Measurements from ENCODE around the gene MRM3.
"Not testable (repeated sequence)": the region's sequence is repeated elsewhere in the genome, so short reads cannot be mapped to it uniquely, and the experiment has no call there.

The MRM3 gene

GRCh38 chr17:755319-755961, 26.7 kb upstream of the MRM3 start:
- DNase-seq, result not testable (repeated sequence)

- not testable (repeated sequence) for DNase-seq
Measured at GRCh38 chr17:756010-756567, 26.1 kb upstream of the MRM3 start.

- no peak for DNase-seq
Measured at GRCh38 chr17:759964-760363, 22.2 kb upstream of the MRM3 start.

GRCh38 chr17:760371-760770, 21.8 kb upstream of the MRM3 start:
- DNase-seq, result no peak

- no peak for DNase-seq
Measured at GRCh38 chr17:767076-767475, 15.1 kb upstream of the MRM3 start.

- DNase-seq, result no peak
Measured at GRCh38 chr17:773016-773415, 9.1 kb upstream of the MRM3 start.

GRCh38 chr17:773467-774312, 8.5 kb upstream of the MRM3 start:
- DNase-seq, result no peak

- DNase-seq, result no peak
Measured at GRCh38 chr17:774313-774584, 7.9 kb upstream of the MRM3 start.

GRCh38 chr17:778096-778495, 4.1 kb upstream of the MRM3 start:
- no peak for DNase-seq

- DNase-seq, result no peak
Measured at GRCh38 chr17:784143-784542, 2.0 kb downstream of the MRM3 start.

GRCh38 chr17:785901-786300, 3.7 kb downstream of the MRM3 start:
- not testable (repeated sequence) for DNase-seq

- no peak for DNase-seq
Measured at GRCh38 chr17:787641-788221, 5.6 kb downstream of the MRM3 start.

GRCh38 chr17:788551-788950, 6.4 kb downstream of the MRM3 start:
- DNase-seq, result no peak

- no peak for DNase-seq
Measured at GRCh38 chr17:789160-789840, 7.1 kb downstream of the MRM3 start.

GRCh38 chr17:789931-790873, 8.0 kb downstream of the MRM3 start:
- DNase-seq, result peak; percentile 45

- DNase-seq, result not testable (repeated sequence)
Measured at GRCh38 chr17:790874-791247, 8.7 kb downstream of the MRM3 start.

- DNase-seq, result no peak
Measured at GRCh38 chr17:791829-792228, 9.7 kb downstream of the MRM3 start.

GRCh38 chr17:792277-792676, 10.1 kb downstream of the MRM3 start:
- DNase-seq, result no peak

GRCh38 chr17:794876-795275, 12.7 kb downstream of the MRM3 start:
- DNase-seq, result peak; percentile 88

- no peak for DNase-seq
Measured at GRCh38 chr17:795276-795675, 13.1 kb downstream of the MRM3 start.

- no peak for DNase-seq
Measured at GRCh38 chr17:795721-796120, 13.6 kb downstream of the MRM3 start.

GRCh38 chr17:796609-797008, 14.5 kb downstream of the MRM3 start:
- DNase-seq, result no peak
